ENCODE data around the gene CDH2.

The CDH2 gene

DNA sequence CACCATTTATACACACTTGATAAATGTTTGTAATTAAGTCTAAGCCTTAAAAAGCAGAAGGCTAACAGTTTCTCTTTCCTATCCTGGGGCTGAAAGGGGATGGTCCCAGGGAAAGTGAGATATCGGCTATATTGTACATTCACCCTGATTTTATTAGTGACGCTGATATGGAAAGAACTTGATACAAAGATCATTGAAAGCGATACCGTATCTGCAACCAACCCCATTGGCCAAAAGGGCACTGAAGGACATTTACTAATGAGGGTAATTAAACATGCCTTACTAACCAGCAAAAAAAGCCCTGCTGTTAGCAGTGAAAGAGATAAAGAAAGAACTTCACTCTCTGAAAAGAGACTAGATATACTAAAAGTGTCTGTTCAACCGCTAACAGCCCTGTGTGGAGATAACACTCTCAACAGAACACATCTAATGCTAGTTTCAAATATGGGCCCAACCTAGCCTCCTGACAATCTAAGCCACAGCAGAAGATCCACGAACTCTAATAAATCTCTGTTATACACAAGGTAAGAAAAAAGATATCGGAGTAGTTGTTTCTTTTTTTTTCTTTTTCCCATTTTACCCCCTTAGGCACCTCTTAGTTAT, 200.0 kb downstream of the CDH2 start:
- TF ChIP-seq, protein P1, sequence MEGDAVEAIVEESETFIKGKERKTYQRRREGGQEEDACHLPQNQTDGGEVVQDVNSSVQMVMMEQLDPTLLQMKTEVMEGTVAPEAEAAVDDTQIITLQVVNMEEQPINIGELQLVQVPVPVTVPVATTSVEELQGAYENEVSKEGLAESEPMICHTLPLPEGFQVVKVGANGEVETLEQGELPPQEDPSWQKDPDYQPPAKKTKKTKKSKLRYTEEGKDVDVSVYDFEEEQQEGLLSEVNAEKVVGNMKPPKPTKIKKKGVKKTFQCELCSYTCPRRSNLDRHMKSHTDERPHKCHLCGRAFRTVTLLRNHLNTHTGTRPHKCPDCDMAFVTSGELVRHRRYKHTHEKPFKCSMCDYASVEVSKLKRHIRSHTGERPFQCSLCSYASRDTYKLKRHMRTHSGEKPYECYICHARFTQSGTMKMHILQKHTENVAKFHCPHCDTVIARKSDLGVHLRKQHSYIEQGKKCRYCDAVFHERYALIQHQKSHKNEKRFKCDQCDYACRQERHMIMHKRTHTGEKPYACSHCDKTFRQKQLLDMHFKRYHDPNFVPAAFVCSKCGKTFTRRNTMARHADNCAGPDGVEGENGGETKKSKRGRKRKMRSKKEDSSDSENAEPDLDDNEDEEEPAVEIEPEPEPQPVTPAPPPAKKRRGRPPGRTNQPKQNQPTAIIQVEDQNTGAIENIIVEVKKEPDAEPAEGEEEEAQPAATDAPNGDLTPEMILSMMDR (IDR thresholded peaks at IDR 0.05; ENCODE audit: low read depth, low read length, missing control alignments): no peak
- in situ Hi-C loops (cut with HindIII; ENCODE audit: low sequenced_read_pairs): no loop called here
- no peak for DNase-seq (ENCODE audit: low read depth)
- H3K4me3 ChIP-seq (ENCODE audit: low read depth, low read length): no peak overlapping the region

DNA sequence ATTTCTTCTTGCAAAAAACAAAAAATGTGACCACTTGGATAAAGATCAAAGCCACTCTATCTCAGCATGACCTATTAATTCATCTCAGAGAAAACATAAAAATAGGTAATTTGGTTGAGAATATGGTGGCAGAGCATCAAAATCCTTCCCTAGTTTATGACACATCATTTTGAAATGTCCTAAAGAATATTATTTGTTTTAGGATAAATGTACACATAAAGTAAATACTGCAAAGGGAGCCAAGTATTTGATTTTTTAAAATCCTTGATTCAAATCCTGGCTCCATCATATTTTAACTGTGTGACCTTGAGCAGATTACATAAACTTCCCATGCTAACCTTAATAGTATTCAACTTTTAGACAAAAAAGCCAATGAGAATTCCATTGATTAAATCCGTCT, 206.6 kb downstream of the CDH2 start:
- in situ Hi-C loops (cut with HindIII; ENCODE audit: low sequenced_read_pairs): no loop called here
- no peak overlapping the region for H3K4me3 ChIP-seq (ENCODE audit: low read depth, low read length)
- TF ChIP-seq, protein P1 (IDR thresholded peaks at IDR 0.05; ENCODE audit: low read depth, low read length, missing control alignments): no peak
- DNase-seq (ENCODE audit: low read depth): no peak

DNA sequence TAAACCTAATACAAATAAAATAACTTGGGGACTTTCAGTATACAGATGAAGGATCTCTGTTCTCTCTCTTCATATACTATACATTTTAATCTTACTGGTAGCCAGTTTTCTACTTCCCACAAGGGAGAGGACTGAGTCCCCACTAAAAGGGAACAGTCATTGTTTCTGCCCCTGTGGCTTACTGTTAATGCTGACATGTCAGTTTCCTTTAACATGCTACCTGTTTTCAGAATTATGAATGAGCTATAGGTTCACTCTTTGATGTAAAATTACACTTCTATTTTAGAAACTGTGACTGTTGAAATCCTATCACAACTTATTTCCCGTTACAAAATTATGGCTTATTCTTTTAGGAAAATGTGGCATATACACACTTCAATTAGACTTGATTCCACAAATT, 207.7 kb downstream of the CDH2 start:
- DNase-seq (ENCODE audit: low read depth): no peak
- no peak overlapping the region for H3K4me3 ChIP-seq (ENCODE audit: low read depth, low read length)
- in situ Hi-C loops (cut with HindIII; ENCODE audit: low sequenced_read_pairs): no loop called here

DNA sequence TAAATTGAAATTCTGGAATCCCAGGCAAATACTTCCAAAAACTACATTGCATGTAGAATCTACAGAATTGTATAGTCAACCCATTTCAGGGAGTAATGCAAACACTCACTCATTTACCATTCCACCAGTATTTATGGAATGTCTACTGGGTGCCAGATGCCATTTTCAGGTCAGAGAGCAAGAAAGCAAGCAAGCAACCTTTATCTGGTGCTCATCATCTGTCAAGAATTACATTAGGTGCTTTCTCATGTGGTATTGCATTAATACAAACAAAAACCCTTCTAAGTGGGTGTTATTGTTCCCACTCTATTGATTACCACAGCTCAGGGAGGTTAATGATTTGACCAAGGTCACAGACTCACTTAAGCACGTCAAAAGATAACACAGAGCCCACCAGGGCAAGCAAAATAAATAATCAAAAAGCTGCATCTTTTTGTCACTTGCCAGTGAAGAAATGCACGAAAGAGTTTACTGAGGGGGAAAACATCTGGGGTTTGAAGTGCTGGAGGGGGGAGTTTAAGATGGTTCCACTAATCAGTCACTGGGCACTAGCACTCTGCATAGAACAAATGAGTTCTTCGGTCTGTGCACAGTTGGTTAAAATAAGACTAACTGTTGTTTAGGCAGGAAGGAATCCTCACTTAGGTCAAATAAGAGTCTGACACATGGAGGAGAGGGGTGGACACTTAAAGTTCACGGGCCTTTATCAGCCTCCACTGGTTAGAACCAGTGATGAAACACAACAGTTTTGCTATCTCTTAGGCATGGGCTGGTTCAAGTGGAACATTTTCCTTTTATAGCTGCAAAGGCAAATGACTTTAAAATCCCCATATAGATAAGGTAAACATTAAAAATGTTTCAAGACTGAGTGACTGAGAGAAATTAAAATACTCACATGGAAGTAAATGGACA, 208.8 kb downstream of the CDH2 start:
- TF ChIP-seq, protein P1 (IDR thresholded peaks at IDR 0.05; ENCODE audit: low read depth, low read length, missing control alignments): no peak
- in situ Hi-C loops (cut with HindIII; ENCODE audit: low sequenced_read_pairs): no loop called here
- H3K4me3 ChIP-seq (ENCODE audit: low read depth, low read length): no peak overlapping the region
- DNase-seq (ENCODE audit: low read depth): no peak

More for the DNA sequence above, 207.7 kb downstream of the CDH2 start:
- TF ChIP-seq, protein P1 (IDR thresholded peaks at IDR 0.05; ENCODE audit: low read depth, low read length, missing control alignments): no peak

DNA sequence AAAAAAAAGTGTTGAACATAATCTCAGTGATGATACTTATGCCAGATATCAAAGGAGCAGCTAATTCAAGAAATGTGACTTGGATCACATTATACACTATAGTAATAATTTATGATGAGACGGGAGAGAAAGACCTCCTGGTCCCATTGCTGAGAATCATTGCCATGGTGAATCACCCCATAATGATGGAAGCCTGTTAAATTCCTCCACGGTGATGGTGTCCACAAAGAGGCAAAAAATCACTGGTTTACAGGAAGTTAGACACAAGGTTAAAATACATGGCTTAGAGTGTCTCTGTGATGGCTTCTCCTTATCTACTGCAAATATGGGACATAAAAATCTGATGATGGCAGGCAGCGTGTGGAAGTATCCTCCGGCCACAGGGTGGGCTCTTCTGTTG, 210.0 kb downstream of the CDH2 start:
- TF ChIP-seq, protein P1 (IDR thresholded peaks at IDR 0.05; ENCODE audit: low read depth, low read length, missing control alignments): no peak
- in situ Hi-C loops (cut with HindIII; ENCODE audit: low sequenced_read_pairs): no loop called here
- H3K4me3 ChIP-seq (ENCODE audit: low read depth, low read length): no peak overlapping the region
- no peak for DNase-seq (ENCODE audit: low read depth)

DNA sequence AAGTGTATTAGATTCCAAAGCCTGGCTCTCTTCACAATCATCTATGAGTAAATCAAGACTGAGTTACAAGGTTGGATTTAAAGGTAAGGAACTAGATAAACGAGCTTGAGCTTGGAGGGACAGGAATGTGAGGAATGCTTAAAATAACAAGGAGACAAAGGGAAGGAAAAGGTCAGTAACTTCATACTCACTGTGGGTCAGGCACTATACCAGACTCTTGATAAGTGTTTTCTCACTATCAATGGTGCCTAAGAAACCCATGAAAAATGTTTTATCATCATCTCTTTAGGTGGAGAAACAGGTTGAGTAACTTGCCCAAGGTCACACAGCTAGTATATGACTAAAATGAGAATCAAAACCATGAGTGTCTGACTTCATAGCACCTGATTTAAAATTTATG, 212.1 kb downstream of the CDH2 start:
- no peak overlapping the region for H3K4me3 ChIP-seq (ENCODE audit: low read depth, low read length)
- TF ChIP-seq, protein P1 (IDR thresholded peaks at IDR 0.05; ENCODE audit: low read depth, low read length, missing control alignments): no peak
- in situ Hi-C loops (cut with HindIII; ENCODE audit: low sequenced_read_pairs): no loop called here
- DNase-seq (ENCODE audit: low read depth): no peak

All from astrocyte of the cerebellum (primary cell).